ENCODE results near the gene ATXN1. TPM values are rescaled to one million over a fixed set of nuclear protein-coding genes. Genes with fewer than 3 reads are reported as not detected.

ATXN1 gene
- total RNA-seq, 1 experiment from 2014 or later: 16.5 TPM

- CTCF ChIA-PET: interaction anchor here (1.4 kb wide), 1 partner anchor 39 kb away, joined by 4 read pairs; no protein-coding TSS in a partner anchor
These were observed 288.8 kb downstream of the ATXN1 start for GRCh38 chr6:16472349-16473069.

DNA sequence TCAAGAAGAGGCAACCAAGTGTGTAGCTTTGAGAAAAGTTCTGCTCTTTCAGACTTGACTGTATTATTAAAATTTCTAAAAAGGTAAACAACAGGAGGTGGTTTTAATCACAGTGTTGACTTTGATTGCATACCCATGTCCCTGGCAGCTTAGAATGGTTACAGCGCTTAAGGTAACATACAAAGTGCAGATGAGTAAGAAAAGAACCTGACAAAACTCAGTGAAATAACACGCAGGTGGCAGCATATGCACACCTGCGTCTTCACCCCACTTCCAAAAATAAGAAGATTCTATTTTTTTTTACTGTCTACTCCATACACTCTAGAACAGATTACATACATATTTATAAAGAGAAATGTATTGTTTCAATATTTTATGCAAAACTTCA lies 289.4 kb downstream of the ATXN1 start:
- Mint-ChIP-seq H3K27me3 (ENCODE audit: insufficient read depth, unreplicated experiment) (no peaks in the 10 kb centered on the region), H3K9me3 (ENCODE audit: unreplicated experiment) (no peaks in the 10 kb centered on the region), H3K4me1 (ENCODE audit: insufficient read depth, unreplicated experiment) (peaks cover 5% of the 10 kb centered on the region), H3K4me3 (ENCODE audit: unreplicated experiment) (no peak overlapping the region), H3K36me3 (ENCODE audit: insufficient read depth, unreplicated experiment) (no peaks in the 10 kb centered on the region), H3K27ac (ENCODE audit: low read depth, unreplicated experiment) (no peak overlapping the region)
- intact Hi-C loops (cut with micrococcal nuclease): no loop called here
- CTCF ChIA-PET: interaction anchor here (1.0 to 1.4 kb wide), 3 partner anchors 13 to 39 kb away, joined by 4 to 8 read pairs (median 4); no protein-coding TSS in a partner anchor
- no TSS peak for BruUV-seq (replicated peaks)
- POLR2A ChIA-PET: interaction anchor here (0.6 kb wide), 2 partner anchors 73 to 123 kb away, joined by 4 read pairs; no protein-coding TSS in a partner anchor
- no peak for TF ChIP-seq CTCF (IDR thresholded peaks at IDR 0.05; ENCODE audit: unreplicated experiment)
- no peak for DNase-seq (ENCODE audit: unreplicated experiment)

More at GRCh38 chr6:16472349-16473069, 288.8 kb downstream of the ATXN1 start:
- H3K27me3 Mint-ChIP-seq (ENCODE audit: insufficient read depth, unreplicated experiment): no peaks in the 10 kb centered on the region
- H3K9me3 Mint-ChIP-seq (ENCODE audit: unreplicated experiment): no peaks in the 10 kb centered on the region
- no peak overlapping the region for H3K27ac Mint-ChIP-seq (ENCODE audit: low read depth, unreplicated experiment)
- DNase-seq (ENCODE audit: unreplicated experiment): peak; percentile 10
- no peaks in the 10 kb centered on the region for H3K36me3 Mint-ChIP-seq (ENCODE audit: insufficient read depth, unreplicated experiment)
- POLR2A ChIA-PET: no interaction called here
- no peak overlapping the region for H3K4me3 Mint-ChIP-seq (ENCODE audit: unreplicated experiment)
- intact Hi-C loops (cut with micrococcal nuclease): no loop called here
- peaks cover 5% of the 10 kb centered on the region for H3K4me1 Mint-ChIP-seq (ENCODE audit: insufficient read depth, unreplicated experiment)
- no peak for TF ChIP-seq CTCF (IDR thresholded peaks at IDR 0.05; ENCODE audit: unreplicated experiment)
- no TSS peak for BruUV-seq (replicated peaks)

DNA sequence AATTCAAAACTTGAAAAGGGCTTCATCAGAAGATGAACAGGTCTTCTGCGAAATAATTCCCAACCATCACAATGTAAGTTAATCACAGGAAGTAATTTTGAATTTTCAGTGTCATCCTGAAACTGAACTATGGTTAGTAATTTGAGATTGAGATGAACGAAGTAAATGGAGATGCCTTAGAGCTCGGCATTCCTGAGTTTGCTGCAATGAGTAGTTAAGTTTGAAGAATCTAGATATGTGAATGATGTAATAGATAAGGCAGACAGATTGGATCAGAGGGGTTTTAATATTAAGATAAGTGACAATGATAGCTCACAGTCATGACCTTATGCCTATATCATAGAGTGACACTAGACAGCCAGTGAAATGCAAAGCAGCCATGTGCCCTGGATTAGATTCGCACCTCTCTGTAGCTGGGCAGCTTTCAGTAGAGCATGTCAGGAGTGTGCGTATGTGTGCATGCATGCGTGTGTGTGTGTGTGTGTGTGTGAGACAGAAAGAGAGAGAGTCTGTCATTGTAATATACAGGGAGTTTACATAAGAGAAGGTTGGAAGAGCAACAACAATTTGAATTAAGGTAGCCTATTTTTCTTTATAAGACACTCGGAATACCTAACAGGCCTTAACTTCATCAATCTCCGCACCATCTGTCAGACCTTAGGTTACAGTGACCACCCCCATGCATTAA lies 289.9 kb downstream of the ATXN1 start:
- no peak for DNase-seq (ENCODE audit: unreplicated experiment)
- Mint-ChIP-seq H3K27me3 (ENCODE audit: insufficient read depth, unreplicated experiment) (no peaks in the 10 kb centered on the region), H3K4me1 (ENCODE audit: insufficient read depth, unreplicated experiment) (peaks cover 5% of the 10 kb centered on the region), H3K9me3 (ENCODE audit: unreplicated experiment) (no peaks in the 10 kb centered on the region), H3K36me3 (ENCODE audit: insufficient read depth, unreplicated experiment) (no peaks in the 10 kb centered on the region), H3K4me3 (ENCODE audit: unreplicated experiment) (no peak overlapping the region), H3K27ac (ENCODE audit: low read depth, unreplicated experiment) (no peak overlapping the region)
- POLR2A ChIA-PET: interaction anchor here (0.6 kb wide), 2 partner anchors 73 to 124 kb away, joined by 4 read pairs; no protein-coding TSS in a partner anchor
- no TSS peak for BruUV-seq (replicated peaks)
- TF ChIP-seq CTCF (IDR thresholded peaks at IDR 0.05; ENCODE audit: unreplicated experiment): no peak
- CTCF ChIA-PET: interaction anchor here (0.8 to 1.3 kb wide), 3 partner anchors 13 to 129 kb away, joined by 3 to 8 read pairs (median 4); no protein-coding TSS in a partner anchor
- intact Hi-C loops (cut with micrococcal nuclease): no loop called here

GRCh38 chr6:16470502-16471221 lies 290.6 kb downstream of the ATXN1 start:
- Mint-ChIP-seq H3K36me3 (ENCODE audit: insufficient read depth, unreplicated experiment) (no peaks in the 10 kb centered on the region), H3K27me3 (ENCODE audit: insufficient read depth, unreplicated experiment) (no peaks in the 10 kb centered on the region), H3K9me3 (ENCODE audit: unreplicated experiment) (no peaks in the 10 kb centered on the region), H3K27ac (ENCODE audit: low read depth, unreplicated experiment) (no peak overlapping the region), H3K4me3 (ENCODE audit: unreplicated experiment) (no peak overlapping the region), H3K4me1 (ENCODE audit: insufficient read depth, unreplicated experiment) (peaks cover 5% of the 10 kb centered on the region)
- DNase-seq (ENCODE audit: unreplicated experiment): no peak
- no TSS peak for BruUV-seq (replicated peaks)
- ChIA-PET CTCF (interaction anchor here (0.8 to 1.3 kb wide), 3 partner anchors 12 to 129 kb away, joined by 3 to 8 read pairs (median 4); no protein-coding TSS in a partner anchor), POLR2A (no interaction called here)
- TF ChIP-seq CTCF (IDR thresholded peaks at IDR 0.05; ENCODE audit: unreplicated experiment): no peak
- intact Hi-C loops (cut with micrococcal nuclease): no loop called here
